ENCODE measurements around the gene GRHL3. TPM values are rescaled to one million over a fixed set of nuclear protein-coding genes. Genes with fewer than 3 reads are reported as not detected.
A peak's percentile ranks its signal among the peaks of the same experiment; 100 is the strongest.

Gene GRHL3
- total and polyA plus RNA-seq, 12 donors, result 0.03 TPM; not detected in 11

GRCh38 chr1:24281591-24281990, 37.6 kb upstream of the GRHL3 start:
- Histone ChIP-seq H3K36me3 (no peaks in the 10 kb centered on the region), H3K9me3 (no peaks in the 10 kb centered on the region), H3K4me1 (peaks cover 0 to 17% (median 0%) of the 10 kb centered on the region in 9 donors), H3K27me3 (peaks cover 0 to 26% (median 9%) of the 10 kb centered on the region in 7 donors), H3K4me3 (no peak overlapping the region), H3K27ac (no peak overlapping the region)
- WGBS, 2 donors, result 96 to 100% methylated on average over 2 of the region's 2 CpGs
- TF ChIP-seq, protein P1, sequence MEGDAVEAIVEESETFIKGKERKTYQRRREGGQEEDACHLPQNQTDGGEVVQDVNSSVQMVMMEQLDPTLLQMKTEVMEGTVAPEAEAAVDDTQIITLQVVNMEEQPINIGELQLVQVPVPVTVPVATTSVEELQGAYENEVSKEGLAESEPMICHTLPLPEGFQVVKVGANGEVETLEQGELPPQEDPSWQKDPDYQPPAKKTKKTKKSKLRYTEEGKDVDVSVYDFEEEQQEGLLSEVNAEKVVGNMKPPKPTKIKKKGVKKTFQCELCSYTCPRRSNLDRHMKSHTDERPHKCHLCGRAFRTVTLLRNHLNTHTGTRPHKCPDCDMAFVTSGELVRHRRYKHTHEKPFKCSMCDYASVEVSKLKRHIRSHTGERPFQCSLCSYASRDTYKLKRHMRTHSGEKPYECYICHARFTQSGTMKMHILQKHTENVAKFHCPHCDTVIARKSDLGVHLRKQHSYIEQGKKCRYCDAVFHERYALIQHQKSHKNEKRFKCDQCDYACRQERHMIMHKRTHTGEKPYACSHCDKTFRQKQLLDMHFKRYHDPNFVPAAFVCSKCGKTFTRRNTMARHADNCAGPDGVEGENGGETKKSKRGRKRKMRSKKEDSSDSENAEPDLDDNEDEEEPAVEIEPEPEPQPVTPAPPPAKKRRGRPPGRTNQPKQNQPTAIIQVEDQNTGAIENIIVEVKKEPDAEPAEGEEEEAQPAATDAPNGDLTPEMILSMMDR (IDR thresholded peaks at IDR 0.05), result no peak
- ATAC-seq (no peak), DNase-seq (no peak)
- intact Hi-C loops (cut with DNase I), result no loop called here

GRCh38 chr1:24282491-24282890, 36.7 kb upstream of the GRHL3 start:
- Histone ChIP-seq H3K4me1 (peaks cover 0 to 12% (median 0%) of the 10 kb centered on the region in 9 donors), H3K27me3 (peaks cover 0 to 18% (median 9%) of the 10 kb centered on the region in 7 donors), H3K27ac (no peak overlapping the region), H3K4me3 (no peak overlapping the region), H3K36me3 (no peaks in the 10 kb centered on the region), H3K9me3 (no peaks in the 10 kb centered on the region)
- 89 to 90% methylated on average over 1 of the region's 1 CpG for WGBS, 2 donors
- no peak for DNase-seq
- intact Hi-C loops (cut with DNase I), result no loop called here
- ATAC-seq, result no peak
- TF ChIP-seq, protein P1 (IDR thresholded peaks at IDR 0.05), result no peak

GRCh38 chr1:24283326-24284155, 35.6 kb upstream of the GRHL3 start:
- no peak for DNase-seq
- no peak overlapping the region for H3K4me3 ChIP-seq
- H3K36me3 ChIP-seq, result no peaks in the 10 kb centered on the region
- no peak overlapping the region for H3K27ac ChIP-seq
- ATAC-seq, result peak in 2 of 8 donors; percentile 19 to 48
- intact Hi-C loops (cut with DNase I), result no loop called here
- H3K4me1 ChIP-seq, result peaks cover 0 to 10% (median 1%) of the 10 kb centered on the region in 9 donors
- H3K9me3 ChIP-seq, result no peaks in the 10 kb centered on the region
- H3K27me3 ChIP-seq, result peaks cover 0 to 10% (median 3%) of the 10 kb centered on the region in 7 donors
- TF ChIP-seq, protein P1 (IDR thresholded peaks at IDR 0.05), result no peak
- 59 to 65% methylated on average over 10 of the region's 10 CpGs for WGBS, 2 donors

DNA sequence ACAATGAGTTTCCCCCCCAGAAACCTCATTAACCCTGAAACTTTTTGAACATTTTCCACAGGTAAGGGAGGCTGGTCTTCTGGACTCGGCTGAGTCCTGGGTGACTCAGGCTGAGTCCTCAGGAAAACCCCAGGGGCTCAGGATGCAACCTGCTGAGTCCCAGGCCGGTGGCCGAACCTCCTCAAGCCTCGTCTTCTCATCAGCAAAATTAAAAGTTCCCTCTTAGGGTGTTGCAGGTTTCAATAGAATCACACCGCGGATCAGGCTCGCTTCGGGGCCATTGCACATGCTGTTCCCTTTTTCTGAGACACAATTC, 35.0 kb upstream of the GRHL3 start:
- ATAC-seq (no peak), DNase-seq (no peak)
- H3K4me1 ChIP-seq, result peaks cover 0 to 14% (median 5%) of the 10 kb centered on the region in 9 donors
- intact Hi-C loops (cut with DNase I), result no loop called here
- H3K4me3 ChIP-seq, result no peak overlapping the region
- no peak overlapping the region for H3K27ac ChIP-seq
- H3K36me3 ChIP-seq, result no peaks in the 10 kb centered on the region
- WGBS, 2 donors, result 83 to 88% methylated on average over 8 of the region's 8 CpGs
- TF ChIP-seq, protein P1 (IDR thresholded peaks at IDR 0.05), result no peak
- H3K9me3 ChIP-seq, result no peaks in the 10 kb centered on the region
- peaks cover 0 to 7% (median 0%) of the 10 kb centered on the region in 7 donors for H3K27me3 ChIP-seq

All from heart right ventricle (tissue), 16 donors.